Nephron (organoid): Measurements from ENCODE around the gene TMBIM1.

Source experiments
- H3K27ac Mint-ChIP-seq, 3 experiments: 2 replicates each; pipeline ENCODE4 v1.8.0; 2020; ENCODE audit warnings: mixed read lengths in 3 of 3, mild to moderate bottlenecking in 2 of 3, moderate library complexity in 1 of 3
- H3K27me3 Mint-ChIP-seq: 2 replicates; pipeline ENCODE4 v1.8.0; 2021; ENCODE audit warnings: low read depth, mild to moderate bottlenecking, moderate library complexity, mixed read lengths
- H3K36me3 Mint-ChIP-seq: 2 replicates; pipeline ENCODE4 v1.8.0; 2020; ENCODE audit warnings: low read depth, mixed read lengths
- H3K4me1 Mint-ChIP-seq: 2 replicates; pipeline ENCODE4 v1.8.0; 2020; ENCODE audit warnings: mixed read lengths
- H3K4me3 Mint-ChIP-seq, 3 experiments: 2 replicates each; pipeline ENCODE4 v1.8.0; 2020; ENCODE audit warnings: mild to moderate bottlenecking in 3 of 3, mixed read lengths in 3 of 3, moderate library complexity in 2 of 3
- H3K9me3 Mint-ChIP-seq: 2 replicates; pipeline ENCODE4 v1.8.0; 2020; ENCODE audit warnings: mixed read lengths
- TF ChIP-seq, protein P1 (sequence below), 3 experiments: fragments of 200-600 bp; sonication (generic); IDR thresholded peaks; one replicate each; pipeline ENCODE4 v1.5.0; 2021; ENCODE audit warnings: antibody characterized with exemption in 3 of 3; ENCODE audit not compliant: unreplicated experiment in 3 of 3

TMBIM1 gene

DNA sequence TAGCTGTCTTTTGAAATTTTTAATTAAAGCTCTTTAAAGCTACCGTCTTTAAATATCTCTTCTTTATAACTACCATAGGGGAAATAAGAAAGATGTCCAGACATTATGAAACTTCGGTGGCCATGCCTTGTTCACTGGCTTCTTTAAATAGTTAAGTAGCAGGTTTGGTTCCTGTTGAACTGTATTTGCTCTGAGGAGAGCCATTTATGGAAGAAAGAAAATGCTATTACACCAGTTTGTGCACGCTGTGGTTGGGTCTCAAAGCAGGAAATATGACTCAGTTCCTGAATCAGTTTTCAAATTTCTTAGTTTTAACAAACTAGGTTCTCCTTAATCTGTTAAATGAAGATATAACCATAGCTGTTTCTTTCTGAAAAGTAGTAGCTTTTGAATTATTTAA is 63.1 kb downstream of the TMBIM1 start:
- H3K27me3 Mint-ChIP-seq: no peaks in the 10 kb centered on the region
- H3K4me1 Mint-ChIP-seq: no peaks in the 10 kb centered on the region
- peaks cover 78% of the 10 kb centered on the region for H3K36me3 Mint-ChIP-seq
- H3K27ac Mint-ChIP-seq: peak overlapping the region in 1 of 3 experiments; percentile 45
- no peak overlapping the region for H3K4me3 Mint-ChIP-seq
- TF ChIP-seq, protein P1, sequence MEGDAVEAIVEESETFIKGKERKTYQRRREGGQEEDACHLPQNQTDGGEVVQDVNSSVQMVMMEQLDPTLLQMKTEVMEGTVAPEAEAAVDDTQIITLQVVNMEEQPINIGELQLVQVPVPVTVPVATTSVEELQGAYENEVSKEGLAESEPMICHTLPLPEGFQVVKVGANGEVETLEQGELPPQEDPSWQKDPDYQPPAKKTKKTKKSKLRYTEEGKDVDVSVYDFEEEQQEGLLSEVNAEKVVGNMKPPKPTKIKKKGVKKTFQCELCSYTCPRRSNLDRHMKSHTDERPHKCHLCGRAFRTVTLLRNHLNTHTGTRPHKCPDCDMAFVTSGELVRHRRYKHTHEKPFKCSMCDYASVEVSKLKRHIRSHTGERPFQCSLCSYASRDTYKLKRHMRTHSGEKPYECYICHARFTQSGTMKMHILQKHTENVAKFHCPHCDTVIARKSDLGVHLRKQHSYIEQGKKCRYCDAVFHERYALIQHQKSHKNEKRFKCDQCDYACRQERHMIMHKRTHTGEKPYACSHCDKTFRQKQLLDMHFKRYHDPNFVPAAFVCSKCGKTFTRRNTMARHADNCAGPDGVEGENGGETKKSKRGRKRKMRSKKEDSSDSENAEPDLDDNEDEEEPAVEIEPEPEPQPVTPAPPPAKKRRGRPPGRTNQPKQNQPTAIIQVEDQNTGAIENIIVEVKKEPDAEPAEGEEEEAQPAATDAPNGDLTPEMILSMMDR (IDR thresholded peaks at IDR 0.05; ENCODE audit: unreplicated experiment in 3 of 3): no peak
- H3K9me3 Mint-ChIP-seq: no peaks in the 10 kb centered on the region

DNA sequence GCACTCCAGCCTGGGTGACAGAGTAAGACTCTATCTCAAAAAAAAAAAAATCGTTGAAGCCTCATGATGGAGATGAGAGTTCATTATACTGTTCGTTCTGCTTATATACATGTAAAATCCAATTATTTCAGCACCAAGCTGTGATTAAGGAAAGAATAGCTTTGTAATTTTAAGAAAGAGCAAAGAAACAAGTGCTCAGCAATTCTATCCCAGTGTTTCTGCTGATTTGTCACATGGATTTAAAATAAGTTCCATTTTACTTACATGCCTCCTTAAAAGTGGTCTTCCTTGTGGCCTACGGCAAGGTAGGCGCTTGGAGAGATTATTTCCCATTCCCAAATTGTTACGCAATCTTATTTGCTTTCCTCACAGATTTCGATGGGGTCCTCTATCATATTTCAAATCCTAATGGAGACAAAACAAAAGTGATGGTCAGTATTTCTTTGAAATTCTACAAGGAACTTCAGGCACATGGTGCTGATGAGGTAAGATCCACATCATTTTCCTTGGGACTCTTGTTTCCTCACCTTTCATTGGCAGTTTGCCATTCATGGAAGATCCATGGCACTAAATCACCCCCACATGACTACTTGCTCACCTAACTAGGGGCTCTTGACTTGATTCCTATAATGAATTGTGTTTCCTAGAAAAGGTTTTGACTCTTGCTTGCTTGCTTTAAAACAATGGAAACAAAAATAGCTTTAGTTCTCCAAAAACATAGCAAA is 63.8 kb downstream of the TMBIM1 start:
- Mint-ChIP-seq H3K27ac (no peak overlapping the region), H3K27me3 (no peaks in the 10 kb centered on the region), H3K36me3 (peaks cover 72% of the 10 kb centered on the region), H3K9me3 (no peaks in the 10 kb centered on the region), H3K4me3 (no peak overlapping the region), H3K4me1 (peaks cover 4% of the 10 kb centered on the region)
- TF ChIP-seq, protein P1 (IDR thresholded peaks at IDR 0.05; ENCODE audit: unreplicated experiment in 3 of 3): no peak

DNA sequence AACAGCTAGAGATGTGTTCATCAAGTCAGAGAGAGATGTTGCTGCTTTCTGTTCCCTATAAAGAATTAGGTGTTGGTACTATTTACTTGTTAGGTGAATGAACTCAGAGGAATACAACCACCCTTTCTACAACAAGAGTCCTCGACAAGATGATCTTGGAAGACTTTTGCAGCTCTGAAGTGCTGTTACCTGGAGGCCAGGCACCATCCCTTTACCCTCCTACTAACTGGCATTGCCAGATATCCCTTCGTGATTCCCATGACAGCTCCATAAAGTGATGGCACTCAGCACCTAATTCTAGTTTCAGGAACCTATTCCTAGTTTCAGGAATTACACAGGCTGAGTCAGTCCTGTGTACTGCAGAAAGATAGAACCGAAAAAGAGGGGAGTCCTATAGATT is 65.4 kb downstream of the TMBIM1 start:
- TF ChIP-seq, protein P1 (IDR thresholded peaks at IDR 0.05; ENCODE audit: unreplicated experiment in 3 of 3): no peak
- Mint-ChIP-seq H3K4me1 (peaks cover 4% of the 10 kb centered on the region), H3K27me3 (no peaks in the 10 kb centered on the region)

More for the DNA sequence above, 65.4 kb downstream of the TMBIM1 start:
- peaks cover 58% of the 10 kb centered on the region for H3K36me3 Mint-ChIP-seq
- H3K27ac Mint-ChIP-seq: no peak overlapping the region
- no peaks in the 10 kb centered on the region for H3K9me3 Mint-ChIP-seq
- no peak overlapping the region for H3K4me3 Mint-ChIP-seq
